ENCODE data around the gene SHBG.
A peak's percentile ranks its signal among the peaks of the same experiment; 100 is the strongest.
"Not testable (repeated sequence)": the region's sequence is repeated elsewhere in the genome, so short reads cannot be mapped to it uniquely, and the experiment has no call there.

SHBG gene

DNA sequence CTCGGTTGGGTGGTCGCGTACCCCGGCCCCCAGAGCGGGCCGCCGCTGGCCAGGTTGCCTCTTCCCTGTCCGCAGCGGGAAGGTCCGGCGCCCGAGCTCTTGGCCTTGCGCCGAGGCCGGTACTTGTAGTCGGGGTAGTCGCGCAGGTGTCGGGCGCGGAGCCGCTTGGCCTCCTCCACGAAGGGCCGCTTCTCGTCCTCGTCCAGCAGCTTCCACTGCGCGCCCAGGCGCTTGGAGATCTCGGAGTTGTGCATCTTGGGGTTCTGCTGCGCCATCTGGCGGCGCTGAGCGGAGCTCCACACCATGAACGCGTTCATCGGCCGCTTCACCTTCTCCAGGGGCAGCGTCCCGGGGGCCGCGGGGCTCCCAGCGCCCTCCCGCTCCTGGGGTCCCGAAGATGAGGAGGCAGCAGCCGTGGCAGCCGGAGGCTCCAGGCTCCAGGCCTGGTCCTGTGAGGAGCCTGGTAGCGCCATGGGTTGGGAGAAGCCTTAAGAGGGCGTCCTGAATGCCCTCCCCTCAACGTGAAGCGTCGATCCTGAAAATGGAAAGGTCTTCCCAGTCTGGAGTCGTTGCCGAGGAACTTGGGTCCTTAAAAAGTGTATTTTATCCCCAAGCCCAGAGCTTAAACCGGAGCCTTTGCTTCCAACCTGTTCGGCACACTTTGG is 40.6 kb upstream of the SHBG start:
- peak; percentile 91 for DNase-seq (ENCODE audit: insufficient read length, low spot score)
- TF ChIP-seq PAX5 (IDR thresholded peaks at IDR 0.05; ENCODE audit: insufficient read depth, low read length, severe bottlenecking) (peak; percentile 23), TAF1 (IDR thresholded peaks at IDR 0.05; ENCODE audit: low read depth, low read length) (no peak)
- FAIRE-seq: peak; percentile 86

DNA sequence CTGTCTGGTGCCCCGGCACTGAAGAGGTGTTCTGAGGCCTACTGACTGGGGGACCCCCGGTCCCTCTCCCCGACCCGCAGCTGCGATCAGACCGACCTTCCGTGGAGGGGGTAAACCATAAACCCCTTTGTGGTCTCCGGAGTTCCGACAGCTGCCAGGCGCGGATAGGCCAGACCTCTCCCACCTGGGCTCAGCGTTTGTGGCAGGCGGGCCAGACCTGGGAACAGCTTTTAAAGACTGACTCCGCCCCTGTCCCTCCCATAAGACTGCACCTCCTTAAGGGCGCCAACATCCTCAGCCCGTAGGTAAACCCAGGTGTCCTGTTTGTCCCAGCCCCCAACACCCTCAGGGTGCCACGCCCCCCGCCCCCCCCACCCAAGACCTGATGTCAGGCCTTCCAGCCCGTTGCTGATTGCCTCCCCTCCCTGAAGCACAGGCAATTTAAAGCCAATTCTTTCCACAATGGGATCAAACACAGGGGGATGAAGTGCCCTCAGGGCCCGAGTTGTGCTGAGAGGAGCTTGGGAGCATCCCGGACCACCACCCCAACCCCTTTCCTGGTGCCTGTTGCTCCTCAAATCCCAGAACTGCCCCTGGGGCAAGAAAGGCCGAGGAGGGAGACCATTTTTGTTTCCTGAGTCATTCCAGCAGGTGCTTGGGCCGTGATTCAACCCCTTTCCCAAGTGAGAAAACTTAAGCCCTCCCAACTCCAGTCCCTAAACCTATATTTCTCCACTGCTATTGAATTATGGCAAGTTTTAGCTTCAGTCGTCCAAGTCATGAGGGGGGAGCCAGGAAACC is 39.8 kb upstream of the SHBG start, which contains the start of gene SOX15:
TSS of gene SOX15 (minus strand) at position 204 of the 801 bp plus-strand sequence. CDS start 418 bp downstream, outside the sequence.
- TF ChIP-seq POLR2AphosphoS5 (IDR thresholded peaks at IDR 0.05; ENCODE audit: low read depth, low read length): 0 out of 2 replicates have a peak, but pooled peaks have one; percentile 5
- TF ChIP-seq SPI1 (IDR thresholded peaks at IDR 0.05; ENCODE audit: low read depth, low read length): no peak
- DNase-seq (ENCODE audit: insufficient read length, low spot score) (no peak), FAIRE-seq (no peak)

DNA sequence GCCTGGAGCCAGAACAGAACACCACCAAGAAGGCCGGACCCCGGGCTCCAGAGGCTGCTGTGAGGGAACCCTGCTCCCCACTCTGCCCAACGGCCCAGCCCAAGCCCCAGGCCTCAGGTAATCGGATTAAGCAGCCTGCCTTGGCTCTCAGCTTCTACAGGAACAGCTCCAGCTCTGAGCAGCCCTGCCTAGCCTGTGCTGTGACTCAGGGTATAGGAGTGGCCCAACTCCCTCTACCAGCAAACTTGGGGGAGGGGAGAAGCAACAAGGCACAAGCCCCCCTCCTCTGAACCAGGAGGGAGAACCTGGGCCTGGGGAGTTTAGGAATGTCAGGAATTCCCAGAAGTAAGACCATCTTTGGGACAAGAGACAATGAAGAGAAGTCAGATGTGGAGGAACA is 39.2 kb upstream of the SHBG start:
- FAIRE-seq: no peak
- DNase-seq (ENCODE audit: insufficient read length, low spot score): no peak
- TF ChIP-seq POLR2A (IDR thresholded peaks at IDR 0.05; ENCODE audit: low read depth, low read length) (no peak), PAX5 (IDR thresholded peaks at IDR 0.05; ENCODE audit: insufficient read depth, low read length, severe bottlenecking) (no peak), POLR2AphosphoS5 (IDR thresholded peaks at IDR 0.05; ENCODE audit: low read depth, low read length) (no peak), SPI1 (IDR thresholded peaks at IDR 0.05; ENCODE audit: low read depth, low read length) (no peak), POU2F2 (IDR thresholded peaks at IDR 0.05; ENCODE audit: low read depth, low read length) (no peak), TAF1 (IDR thresholded peaks at IDR 0.05; ENCODE audit: low read depth, low read length) (no peak)

DNA sequence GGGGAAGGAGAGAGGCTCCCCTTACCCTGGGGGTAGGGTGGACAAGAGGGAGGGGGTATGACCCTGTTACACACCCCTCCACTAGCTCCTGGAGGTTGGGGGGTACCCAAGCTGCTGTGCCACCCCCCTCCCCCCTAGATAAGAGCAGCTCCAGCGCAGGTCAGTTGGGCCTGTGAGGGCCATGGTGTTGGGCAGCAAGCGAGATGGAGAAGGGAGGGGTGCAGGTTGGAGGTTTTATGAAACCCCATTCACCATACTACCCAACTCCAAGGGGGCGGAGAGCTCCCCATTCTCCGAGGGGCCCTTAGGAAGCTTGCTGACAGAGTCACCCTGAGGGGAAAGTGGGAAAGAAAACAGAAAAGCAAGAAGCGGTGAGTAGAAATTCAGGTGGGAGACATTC is 38.3 kb upstream of the SHBG start:
- DNase-seq (ENCODE audit: insufficient read length, low spot score): no peak
- no peak for FAIRE-seq
- TF ChIP-seq POLR2A (IDR thresholded peaks at IDR 0.05; ENCODE audit: low read depth, low read length): peak; percentile 59; the same call in 1 of the 2 replicates
- TF ChIP-seq PAX5 (IDR thresholded peaks at IDR 0.05; ENCODE audit: insufficient read depth, low read length, severe bottlenecking): no peak
- no peak for TF ChIP-seq TAF1 (IDR thresholded peaks at IDR 0.05; ENCODE audit: low read depth, low read length)
- no peak for TF ChIP-seq POLR2AphosphoS5 (IDR thresholded peaks at IDR 0.05; ENCODE audit: low read depth, low read length)
- TF ChIP-seq SPI1 (IDR thresholded peaks at IDR 0.05; ENCODE audit: low read depth, low read length): no peak
- TF ChIP-seq POU2F2 (IDR thresholded peaks at IDR 0.05; ENCODE audit: low read depth, low read length): peak; percentile 22; the same call in 1 of the 2 replicates

DNA sequence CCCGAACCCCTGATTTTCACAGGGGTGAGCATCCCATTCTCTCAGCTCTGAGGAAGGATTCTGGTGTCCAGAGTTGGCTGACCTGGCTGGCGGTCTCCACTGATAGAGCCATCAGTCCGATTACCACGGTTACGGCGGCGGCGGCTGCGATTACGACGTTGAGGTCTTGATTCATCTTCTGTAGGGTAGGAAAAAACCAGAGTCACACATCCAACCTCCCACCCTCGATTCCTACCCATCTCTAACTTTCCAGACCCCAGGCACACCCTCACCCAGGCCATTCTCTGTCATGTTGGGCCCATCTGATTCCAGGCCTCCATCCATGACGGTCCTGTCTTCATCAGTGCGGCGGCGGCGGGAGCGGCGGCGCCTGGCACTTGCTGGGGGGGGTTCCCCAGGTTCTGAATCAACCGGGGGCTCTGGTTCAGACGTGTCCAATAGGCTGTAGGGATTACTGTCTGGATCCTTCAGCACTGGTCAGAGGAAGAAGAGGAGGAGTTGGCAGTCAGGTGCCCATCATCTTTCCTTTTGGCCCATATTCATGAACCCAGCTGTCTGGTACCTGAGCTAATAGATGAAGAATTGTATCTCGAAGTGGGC is 37.4 kb upstream of the SHBG start:
- FAIRE-seq (no peak), DNase-seq (ENCODE audit: insufficient read length, low spot score) (no peak)
- no peak for TF ChIP-seq POLR2A (IDR thresholded peaks at IDR 0.05; ENCODE audit: low read depth, low read length)
- no peak for TF ChIP-seq TAF1 (IDR thresholded peaks at IDR 0.05; ENCODE audit: low read depth, low read length)
- TF ChIP-seq POU2F2 (IDR thresholded peaks at IDR 0.05; ENCODE audit: low read depth, low read length): no peak
- TF ChIP-seq SPI1 (IDR thresholded peaks at IDR 0.05; ENCODE audit: low read depth, low read length): no peak
- TF ChIP-seq PAX5 (IDR thresholded peaks at IDR 0.05; ENCODE audit: insufficient read depth, low read length, severe bottlenecking): no peak
- no peak for TF ChIP-seq POLR2AphosphoS5 (IDR thresholded peaks at IDR 0.05; ENCODE audit: low read depth, low read length)

DNA sequence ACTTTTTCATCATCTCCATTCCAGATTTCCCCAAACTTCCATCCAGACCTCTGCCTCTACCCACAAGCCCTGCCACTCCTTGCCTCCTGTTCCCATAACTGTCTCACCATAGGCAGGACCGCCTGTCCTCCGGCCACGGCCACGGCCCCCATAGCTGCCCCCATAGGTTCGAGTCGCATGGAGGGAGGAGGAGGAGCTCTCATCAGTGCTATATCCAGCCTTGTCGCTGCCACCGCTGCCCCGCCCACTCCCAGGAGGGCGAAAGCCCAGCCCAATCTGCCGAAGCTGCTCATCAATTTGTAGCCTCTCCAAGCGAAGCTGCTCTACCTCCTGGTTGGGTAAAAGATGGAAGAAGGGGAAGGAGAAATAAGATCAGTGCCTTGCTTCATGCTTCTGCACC is 36.6 kb upstream of the SHBG start:
- DNase-seq (ENCODE audit: insufficient read length, low spot score) (no peak), FAIRE-seq (no peak)
- TF ChIP-seq TAF1 (IDR thresholded peaks at IDR 0.05; ENCODE audit: low read depth, low read length) (no peak), POLR2AphosphoS5 (IDR thresholded peaks at IDR 0.05; ENCODE audit: low read depth, low read length) (no peak), POU2F2 (IDR thresholded peaks at IDR 0.05; ENCODE audit: low read depth, low read length) (no peak), SPI1 (IDR thresholded peaks at IDR 0.05; ENCODE audit: low read depth, low read length) (no peak), PAX5 (IDR thresholded peaks at IDR 0.05; ENCODE audit: insufficient read depth, low read length, severe bottlenecking) (no peak), POLR2A (IDR thresholded peaks at IDR 0.05; ENCODE audit: low read depth, low read length) (no peak)

DNA sequence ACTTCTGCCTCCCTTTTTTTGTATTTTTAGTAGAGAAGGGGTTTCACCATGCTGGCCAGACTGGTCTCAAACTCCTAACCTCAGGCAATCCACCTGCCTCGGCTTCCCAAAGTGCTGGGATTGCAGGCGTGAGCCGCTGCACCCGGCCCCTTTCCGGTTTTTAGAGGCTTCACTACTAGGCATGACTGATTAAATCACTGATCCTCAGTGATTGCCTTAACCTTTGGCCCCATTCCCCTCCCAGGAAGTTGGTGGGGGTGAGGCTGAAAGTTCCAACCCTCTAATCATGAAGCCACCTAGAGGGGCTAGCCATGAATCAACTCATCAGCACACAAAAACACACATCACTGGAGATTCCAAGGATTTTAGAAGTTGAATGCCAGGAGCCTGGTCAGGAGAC is 32.4 kb upstream of the SHBG start:
- not testable (repeated sequence) for FAIRE-seq

DNA sequence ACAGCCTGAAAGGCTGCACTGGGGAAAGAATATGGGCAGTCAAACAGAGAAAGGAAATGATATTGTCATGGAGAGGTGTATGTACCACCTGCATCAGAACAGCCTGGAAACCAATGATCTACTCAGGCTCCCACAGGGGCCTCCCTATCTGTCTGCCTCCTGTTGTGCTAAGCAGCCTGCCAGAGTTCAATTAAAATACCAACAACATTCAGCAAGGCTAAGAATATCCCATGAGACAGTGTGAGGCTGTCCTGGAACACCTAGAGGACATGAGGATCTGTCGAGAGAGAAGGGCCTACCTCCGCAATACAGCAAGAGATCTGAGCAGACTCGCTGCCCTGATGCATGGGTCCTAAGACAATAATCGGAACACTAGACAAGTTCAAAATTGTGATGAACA is 23.7 kb upstream of the SHBG start:
- TF ChIP-seq POLR2A (IDR thresholded peaks at IDR 0.05; ENCODE audit: low read depth, low read length) (no peak), TAF1 (IDR thresholded peaks at IDR 0.05; ENCODE audit: low read depth, low read length) (no peak), SPI1 (IDR thresholded peaks at IDR 0.05; ENCODE audit: low read depth, low read length) (no peak), PAX5 (IDR thresholded peaks at IDR 0.05; ENCODE audit: insufficient read depth, low read length, severe bottlenecking) (no peak), POLR2AphosphoS5 (IDR thresholded peaks at IDR 0.05; ENCODE audit: low read depth, low read length) (no peak)
- FAIRE-seq (no peak), DNase-seq (ENCODE audit: insufficient read length, low spot score) (no peak)

More for the DNA sequence above, 32.4 kb upstream of the SHBG start:
- not testable (repeated sequence) for DNase-seq (ENCODE audit: insufficient read length, low spot score)

DNA sequence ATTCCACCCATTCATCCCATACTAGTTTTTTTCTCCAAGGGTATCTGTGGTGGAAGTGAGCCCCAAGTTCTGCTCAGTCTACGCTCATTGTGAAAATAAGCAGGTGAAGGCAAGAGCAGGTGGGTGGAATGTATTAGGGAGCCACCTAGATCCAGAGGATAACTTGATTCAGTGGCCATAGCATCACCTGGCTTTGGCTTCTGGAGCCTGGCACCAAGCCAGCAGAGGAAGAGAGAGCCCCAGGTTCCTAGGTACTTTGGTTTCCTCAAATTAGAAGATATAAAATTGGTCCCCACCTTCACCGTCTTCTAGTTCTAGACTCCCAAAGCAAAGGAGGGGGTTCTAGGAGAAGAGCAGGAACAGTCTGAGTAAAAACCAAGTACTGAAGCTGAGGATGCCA is 19.3 kb upstream of the SHBG start:
- TF ChIP-seq POU2F2 (IDR thresholded peaks at IDR 0.05; ENCODE audit: low read depth, low read length) (no peak), POLR2AphosphoS5 (IDR thresholded peaks at IDR 0.05; ENCODE audit: low read depth, low read length) (no peak), TAF1 (IDR thresholded peaks at IDR 0.05; ENCODE audit: low read depth, low read length) (no peak), PAX5 (IDR thresholded peaks at IDR 0.05; ENCODE audit: insufficient read depth, low read length, severe bottlenecking) (no peak), SPI1 (IDR thresholded peaks at IDR 0.05; ENCODE audit: low read depth, low read length) (no peak), POLR2A (IDR thresholded peaks at IDR 0.05; ENCODE audit: low read depth, low read length) (no peak)
- FAIRE-seq: no peak

More for the DNA sequence above, 19.3 kb upstream of the SHBG start:
- DNase-seq (ENCODE audit: insufficient read length, low spot score): no peak
